SK-N-DZ (cell line): ENCODE results near the gene BABAM2.
"Not testable (repeated sequence)": the region's sequence is repeated elsewhere in the genome, so short reads cannot be mapped to it uniquely, and the experiment has no call there.

Experiments
- DNase-seq: peaks from one replicate; pipeline ENCODE4 v3.0.0-alpha.2; 2015; ENCODE audit warnings: low spot score

Gene BABAM2

GRCh38 chr2:28327581-28327955 lies 437.0 kb downstream of the BABAM2 start:
- DNase-seq = no peak

GRCh38 chr2:28327956-28328922 lies 437.7 kb downstream of the BABAM2 start:
- no peak for DNase-seq

- DNase-seq = no peak
These were observed 438.7 kb downstream of the BABAM2 start for GRCh38 chr2:28329184-28329583.

GRCh38 chr2:28330722-28331121 lies 440.2 kb downstream of the BABAM2 start:
- DNase-seq = not testable (repeated sequence)

- DNase-seq = not testable (repeated sequence)
These were observed 441.3 kb downstream of the BABAM2 start for GRCh38 chr2:28331797-28332196.

- no peak for DNase-seq
These were observed 442.2 kb downstream of the BABAM2 start for GRCh38 chr2:28332696-28333095.

- DNase-seq = no peak
These were observed 443.3 kb downstream of the BABAM2 start for GRCh38 chr2:28333606-28334526.

- no peak for DNase-seq
These were observed 444.0 kb downstream of the BABAM2 start for GRCh38 chr2:28334527-28334894.

GRCh38 chr2:28335265-28335664 lies 444.7 kb downstream of the BABAM2 start:
- DNase-seq = not testable (repeated sequence)

GRCh38 chr2:28335666-28336065 lies 445.1 kb downstream of the BABAM2 start:
- DNase-seq = no peak

GRCh38 chr2:28336264-28336980 lies 445.9 kb downstream of the BABAM2 start:
- no peak for DNase-seq

GRCh38 chr2:28336982-28337627 lies 446.6 kb downstream of the BABAM2 start:
- DNase-seq = no peak

GRCh38 chr2:28338046-28338817 lies 447.7 kb downstream of the BABAM2 start:
- DNase-seq = no peak

GRCh38 chr2:28338831-28339321 lies 448.3 kb downstream of the BABAM2 start:
- no peak for DNase-seq

- no peak for DNase-seq
These were observed 449.1 kb downstream of the BABAM2 start for GRCh38 chr2:28339516-28340175.

- no peak for DNase-seq
These were observed 450.0 kb downstream of the BABAM2 start for GRCh38 chr2:28340312-28341202.

GRCh38 chr2:28341208-28341891 lies 450.8 kb downstream of the BABAM2 start:
- DNase-seq = no peak
